T-helper 22 cell (primary cell): ENCODE measurements around the gene SLC10A2.
"Not testable (repeated sequence)": the region's sequence is repeated elsewhere in the genome, so short reads cannot be mapped to it uniquely, and the experiment has no call there.

ENCODE experiments used
- DNase-seq: peaks from one replicate; pipeline ENCODE4 v3.0.0-alpha.2; 2020; ENCODE audit warnings: low read depth

The SLC10A2 gene

DNA sequence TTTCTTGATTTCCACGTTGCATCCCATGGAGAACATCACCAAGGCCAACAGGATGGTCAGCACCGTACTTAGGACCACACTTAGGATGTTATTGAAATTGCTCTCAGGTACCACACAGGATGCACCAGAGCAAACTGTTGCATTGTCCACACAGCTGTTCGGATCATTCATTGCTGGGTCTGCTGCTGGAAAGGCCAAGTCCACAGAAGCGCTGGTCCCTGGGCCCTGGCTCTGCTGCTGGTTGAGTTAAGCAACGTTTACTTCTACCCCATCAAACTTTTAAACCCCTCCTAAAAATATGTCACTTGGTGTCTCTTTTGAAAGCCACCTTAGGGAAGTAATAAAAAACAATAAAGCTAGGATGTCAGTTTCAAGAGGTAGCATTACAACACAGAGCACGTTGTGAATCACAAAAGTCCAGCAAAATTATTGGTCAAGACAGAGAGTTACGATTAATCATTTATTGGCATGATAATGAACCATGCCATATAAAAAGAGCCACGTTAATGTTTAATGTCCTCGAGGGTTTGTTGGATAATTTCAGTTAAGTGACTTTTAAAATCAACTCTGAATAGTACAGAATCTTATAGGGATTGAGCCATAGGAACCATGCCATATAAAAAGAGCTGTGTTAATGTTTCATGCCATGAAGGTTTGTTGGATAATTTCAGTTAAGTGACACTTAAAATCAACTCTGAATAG is at the start of gene SLC10A2:
TSS of gene SLC10A2 (minus strand) at position 339 of the 702 bp plus-strand sequence. CDS start at position 171, 168 bp downstream.
- no peak for DNase-seq

- no peak for DNase-seq
Measured at GRCh38 chr13:103107580-103107979, 41.4 kb upstream of the SLC10A2 start.

DNA sequence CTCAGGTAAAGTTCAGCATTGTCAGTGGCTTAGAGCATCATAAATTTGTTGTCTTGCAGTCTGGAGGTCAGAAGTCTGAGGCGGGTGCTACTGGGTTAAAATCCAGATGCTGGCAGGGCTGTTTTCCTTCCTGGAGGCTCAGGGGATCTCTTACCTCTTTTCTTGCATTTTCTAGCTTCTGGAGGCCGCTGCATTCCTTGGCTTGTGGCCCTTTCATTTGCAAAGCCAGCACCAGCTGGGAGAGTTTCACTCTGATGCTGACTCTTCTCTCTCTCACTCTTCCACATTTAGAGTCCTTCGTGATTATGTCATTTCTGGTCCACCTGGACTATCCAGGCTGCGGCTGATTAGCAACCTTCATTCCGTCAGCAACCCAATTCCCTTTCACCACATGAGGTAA is 38.1 kb upstream of the SLC10A2 start:
- no peak for DNase-seq

GRCh38 chr13:103103456-103103855 is 37.2 kb upstream of the SLC10A2 start:
- DNase-seq: not testable (repeated sequence)

GRCh38 chr13:103102482-103102881 is 36.3 kb upstream of the SLC10A2 start:
- no peak for DNase-seq

GRCh38 chr13:103101901-103102300 is 35.7 kb upstream of the SLC10A2 start:
- no peak for DNase-seq

- DNase-seq: no peak
Measured at GRCh38 chr13:103101500-103101899, 35.3 kb upstream of the SLC10A2 start.

GRCh38 chr13:103100830-103101229 is 34.6 kb upstream of the SLC10A2 start:
- DNase-seq: no peak

GRCh38 chr13:103099722-103100293 is 33.6 kb upstream of the SLC10A2 start:
- DNase-seq: no peak

DNA sequence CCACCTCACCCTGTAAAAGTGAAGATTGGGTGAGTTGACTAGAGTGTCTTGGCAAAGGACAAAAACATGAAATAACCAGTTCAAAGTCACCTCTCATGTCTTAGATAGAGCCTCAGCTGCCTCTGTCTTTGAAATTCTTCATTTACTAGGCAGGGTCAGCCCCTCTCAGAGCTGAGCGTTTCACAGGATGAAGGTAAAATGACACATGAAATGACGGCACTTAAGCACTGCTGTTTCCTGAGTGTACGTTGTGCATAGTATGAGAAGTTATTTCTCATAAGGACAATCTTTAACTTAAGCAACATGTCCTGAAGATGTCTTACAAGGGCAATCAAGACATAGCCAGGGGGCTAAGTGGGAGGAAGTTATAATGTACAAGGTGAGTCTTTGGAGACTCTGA is 32.3 kb upstream of the SLC10A2 start:
- DNase-seq: no peak

GRCh38 chr13:103097366-103097928 is 31.2 kb upstream of the SLC10A2 start:
- no peak for DNase-seq

DNA sequence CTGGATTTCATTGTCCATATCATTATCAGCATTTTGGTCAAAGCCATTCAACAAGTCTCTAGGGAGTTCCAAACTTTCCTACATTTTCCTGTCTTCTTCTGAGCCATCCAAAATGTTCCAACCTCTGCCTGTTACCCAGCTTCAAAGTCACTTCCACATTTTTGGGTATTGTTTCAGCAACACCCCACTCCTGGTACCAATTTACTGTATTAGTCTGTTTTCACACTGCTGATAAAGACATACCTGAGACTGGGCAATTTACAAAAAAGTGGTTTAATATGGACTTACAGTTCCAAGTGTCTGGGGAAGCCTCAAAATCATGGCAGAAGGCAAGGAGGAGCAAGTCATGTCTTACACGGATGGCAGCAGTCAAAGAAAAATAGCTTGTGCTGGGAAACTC is 27.4 kb upstream of the SLC10A2 start:
- not testable (repeated sequence) for DNase-seq

DNA sequence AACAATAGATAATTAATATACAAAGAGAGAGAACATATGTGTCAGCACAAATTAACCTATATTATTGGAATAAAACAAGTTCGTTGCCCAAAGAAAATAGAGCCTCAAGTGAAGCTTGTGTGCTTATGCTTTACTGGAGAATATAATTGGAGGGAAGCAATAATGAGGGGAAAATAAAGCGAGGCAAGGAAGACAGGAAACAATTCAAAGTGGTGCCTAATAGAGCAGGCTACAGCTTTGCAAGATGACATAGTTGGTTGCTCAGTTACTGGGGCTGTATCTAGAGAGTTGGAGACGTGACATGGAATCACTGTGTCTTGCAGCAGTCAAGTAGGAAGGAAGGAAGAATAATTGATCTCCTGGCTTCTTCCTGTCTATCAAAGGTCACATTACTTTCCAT is 21.1 kb upstream of the SLC10A2 start:
- no peak for DNase-seq

DNA sequence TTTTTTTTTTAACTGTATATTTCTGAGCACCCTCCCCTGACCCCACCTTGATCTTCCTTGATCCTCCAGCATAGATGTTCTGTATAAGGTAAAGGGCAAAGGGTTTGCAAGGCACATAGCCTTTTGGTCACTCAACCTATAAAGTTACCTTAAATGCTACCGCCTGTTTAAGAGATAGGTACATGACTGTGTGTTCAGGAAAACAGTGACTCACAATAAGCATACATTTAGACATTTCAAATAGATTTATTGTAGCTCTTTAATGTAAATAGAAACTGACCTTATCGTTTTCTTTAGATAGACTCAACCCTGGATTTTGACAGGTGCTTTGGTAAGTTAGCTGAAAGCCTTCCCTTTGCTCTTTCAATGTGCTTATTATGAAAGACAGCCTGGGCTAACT is 15.2 kb upstream of the SLC10A2 start:
- DNase-seq: no peak

- no peak for DNase-seq
Measured at GRCh38 chr13:103078158-103078557, 11.9 kb upstream of the SLC10A2 start.

- DNase-seq: no peak
Measured at GRCh38 chr13:103068836-103069235, 2.6 kb upstream of the SLC10A2 start.

DNA sequence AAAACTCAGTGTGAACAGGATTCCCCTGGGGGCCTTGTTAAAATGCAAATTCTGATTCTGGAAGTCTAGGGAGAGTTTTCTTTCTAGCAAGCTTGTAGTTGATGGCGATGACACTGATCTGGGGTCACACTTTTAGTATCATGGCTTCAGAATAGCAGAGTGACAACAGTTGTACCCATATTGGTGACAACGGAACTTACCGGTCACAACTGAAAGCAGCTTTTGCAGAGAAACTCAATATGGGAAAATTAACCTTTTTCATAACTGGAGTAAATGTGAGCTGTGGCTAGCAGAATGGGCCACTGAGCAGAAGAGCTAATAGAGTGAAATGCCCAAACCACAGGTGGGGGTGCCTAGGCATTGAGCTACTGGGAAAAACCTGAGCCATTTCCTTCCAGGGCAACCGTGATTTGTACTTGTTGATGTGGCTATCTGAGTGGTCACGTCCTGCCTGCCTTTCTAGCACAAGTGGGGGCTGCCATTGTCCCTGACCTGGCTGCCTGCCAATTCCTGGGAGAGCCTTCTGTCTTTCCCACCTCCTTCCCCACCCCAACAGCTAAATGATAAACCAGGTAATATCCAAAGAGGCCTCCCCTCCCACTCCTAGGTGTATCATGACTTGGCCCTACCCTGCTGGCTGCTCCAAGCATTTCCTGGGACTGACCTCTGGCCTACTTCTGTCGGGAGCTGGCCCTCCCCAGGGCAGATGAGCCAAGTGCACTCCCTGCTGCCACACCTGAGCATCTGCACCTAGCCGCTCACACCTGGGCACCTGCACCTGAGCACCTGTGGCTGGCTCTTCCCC is 1.7 kb upstream of the SLC10A2 start:
- DNase-seq: no peak

DNA sequence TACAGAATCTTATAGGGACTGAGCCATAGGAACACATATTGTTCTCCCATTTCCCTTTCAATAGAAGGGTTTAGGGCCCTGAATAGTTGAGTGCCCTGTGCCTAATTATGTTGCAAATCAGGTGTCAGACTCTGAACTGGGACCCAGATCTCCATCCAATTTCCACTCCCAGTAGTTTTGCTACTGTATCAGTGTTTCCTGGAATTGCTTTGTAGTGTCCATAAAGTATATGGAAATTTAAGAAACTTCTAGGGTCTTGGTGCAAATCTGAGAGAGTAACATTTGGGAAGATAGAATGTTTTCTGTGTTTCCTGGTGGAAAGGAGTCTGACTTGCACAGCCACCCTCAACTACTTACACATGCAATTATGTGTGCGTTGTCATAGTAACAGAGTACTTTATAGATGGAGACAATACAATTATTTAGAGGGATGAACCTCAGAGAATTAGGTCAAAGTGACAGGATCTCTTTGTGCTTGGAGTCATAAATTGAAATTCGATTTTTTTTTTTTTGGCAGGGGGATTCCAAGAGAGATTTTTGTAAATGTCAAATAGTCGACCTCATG is 646 bp upstream of the SLC10A2 start:
- no peak for DNase-seq

DNA sequence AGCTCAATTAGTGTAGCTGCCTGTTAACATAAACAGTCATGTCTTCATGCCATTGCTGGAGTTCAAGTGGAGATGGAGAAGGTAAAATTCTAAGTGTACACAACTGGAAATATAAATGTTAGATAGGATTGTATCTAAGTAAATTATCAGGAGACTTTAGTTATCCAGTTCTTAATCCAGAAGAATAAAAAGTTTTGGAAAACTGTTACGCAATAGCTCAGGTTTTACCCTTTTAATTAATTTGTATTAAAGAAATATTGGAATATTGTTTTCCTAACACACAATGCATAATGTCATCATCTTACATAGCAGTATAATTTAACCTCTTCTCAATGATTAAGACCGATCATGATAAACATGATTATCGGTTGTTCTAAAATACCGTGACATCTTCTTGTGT is 2.8 kb downstream of the SLC10A2 start:
- no peak for DNase-seq

GRCh38 chr13:103062079-103062478 is 4.1 kb downstream of the SLC10A2 start:
- no peak for DNase-seq

GRCh38 chr13:103056008-103056407 is 10.2 kb downstream of the SLC10A2 start:
- no peak for DNase-seq

DNA sequence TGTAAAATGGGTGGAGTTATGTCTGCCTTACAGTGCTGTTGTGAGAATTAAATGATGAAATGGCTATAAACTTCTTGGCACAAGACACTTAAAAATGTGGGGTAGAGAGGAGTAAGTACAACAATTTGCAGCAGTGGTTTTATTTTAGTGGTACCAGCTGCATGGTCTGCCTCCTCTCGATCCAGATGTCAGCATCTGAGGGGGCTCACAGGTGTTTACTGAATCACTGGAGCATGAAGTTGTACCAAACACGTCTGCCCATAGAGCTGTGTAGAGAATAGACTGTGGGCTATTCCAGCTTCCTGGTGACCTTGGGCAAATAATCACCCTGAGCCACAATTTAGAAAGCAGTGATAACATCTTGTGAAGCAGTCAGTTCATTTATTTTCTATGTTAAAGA is 11.1 kb downstream of the SLC10A2 start:
- DNase-seq: no peak

DNA sequence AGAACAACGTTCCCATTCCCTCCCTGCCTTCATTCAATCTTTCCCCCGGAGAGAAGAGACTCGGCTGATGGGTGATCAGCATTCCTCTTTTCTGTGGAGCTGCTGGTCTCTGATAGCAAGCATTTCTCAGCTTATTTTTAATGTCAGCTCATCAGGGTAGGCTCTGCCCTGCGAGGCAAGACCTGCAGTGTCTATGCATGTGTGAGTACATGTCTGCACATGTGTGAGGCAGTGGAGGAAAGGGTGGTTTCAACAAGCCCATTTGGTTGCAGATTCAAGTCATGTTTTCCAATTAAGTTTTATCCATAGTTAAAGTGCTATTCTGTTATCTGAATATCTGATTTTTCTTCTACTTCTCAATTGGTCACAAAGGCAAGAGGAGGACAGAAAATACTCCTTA is 19.5 kb downstream of the SLC10A2 start:
- no peak for DNase-seq
